Ovary (tissue), 9 donors: Measurements from ENCODE around the gene SFI1. TPM values are rescaled to one million over a fixed set of nuclear protein-coding genes. Genes with fewer than 3 reads are reported as not detected.

Experiments used
- DNase-seq, 5 donors: peaks; one replicate each; pipeline ENCODE4 v3.0.0-alpha.2; 2019 to 2020
- H3K27ac ChIP-seq, 2 donors: fragments of 200-600 bp; one replicate each; pipeline versions ENCODE4 v1.5.1 to v1.8.0; 2019 to 2022
- H3K27me3 ChIP-seq: fragments of 200-600 bp; one replicate; pipeline ENCODE4 v1.8.0; 2022
- H3K36me3 ChIP-seq: fragments of 200-600 bp; sonication (generic); one replicate; pipeline ENCODE4 v1.5.1; 2019
- H3K4me1 ChIP-seq: one replicate; pipeline ENCODE4 v1.8.1; 2013; ENCODE audit warnings: mild to moderate bottlenecking, moderate library complexity; ENCODE audit not compliant: insufficient read depth
- H3K4me3 ChIP-seq: fragments of 200-600 bp; sonication (generic); one replicate; pipeline ENCODE4 v1.5.1; 2017
- H3K9me3 ChIP-seq, 2 donors: fragments of 200-600 bp in 1 of 2; sonication (generic) in 1 of 2; one replicate each; pipeline versions ENCODE4 v1.5.1 to v1.8.1; 2013 to 2019; ENCODE audit warnings: mild to moderate bottlenecking in 1 of 2, moderate library complexity in 1 of 2
- CTCF ChIP-seq, 3 donors: fragments of 450-650 bp in 2 of 3; fragments of 200-600 bp in 1 of 3; IDR thresholded peaks; one replicate each; pipeline versions ENCODE4 v1.5.1 to v1.8.0; 2016 to 2022; ENCODE audit warnings: antibody characterized with exemption in 3 of 3, mild to moderate bottlenecking in 1 of 3
- EP300 ChIP-seq: sonication (generic); formaldehyde crosslinking; IDR thresholded peaks from one replicate; pipeline ENCODE4 v1.6.1; 2017; ENCODE audit warnings: antibody characterized with exemption
- POLR2A ChIP-seq: fragments of 450-650 bp; IDR thresholded peaks from one replicate; pipeline ENCODE4 v1.6.1; 2017; ENCODE audit warnings: antibody characterized with exemption, mild to moderate bottlenecking, moderate library complexity
- WGBS, 3 donors: extraction: QIAGEN DNeasy Blood & Tissue Kit in 1 of 3; methylation state at CpG; one replicate each; pipeline versions ENCODE4 v1.1.5 to v1.1.7; 2013 to 2017; 5-methylcytosine and 5-hydroxymethylcytosine counted together
- intact Hi-C, 4 donors: fragments of 100-400 bp; cut with DNase I; formaldehyde crosslinking; loops; one replicate each; pipeline versions ENCODE4 v1.11.0 to v1.15.1; 2022 to 2023
- polyA plus RNA-seq, 2 donors: library from polyadenylated mRNA; stranded (reverse); fragments of 200-250 nt in 1 of 2; fragments of 350-450 nt in 1 of 2; fragmentation: Illumina TruSeq in 1 of 2; extraction: RNeasy Lipid Tissue Mini Kit (QIAGEN cat#74804) in 1 of 2; gene quantifications; one replicate each; pipeline ENCODE4 v1.2.3, GENCODE V29; 2013 to 2014
- total RNA-seq, 7 donors: library from RNA; depleted of rRNA in 2 of 7; stranded (reverse); fragments of >200 nt in 2 of 7; fragmentation: NEBNext Ultra II Directional in 3 of 7; extraction: Animal tissue kit (Norgen Biotek cat#: 25700) in 3 of 7; gene quantifications; one replicate each; pipeline versions ENCODE4 v1.1.0 to v1.2.4, GENCODE V29; 2016 to 2023
- donor health status: DM: no; HTN: no; CAD: no; lungs with moderate emphysema.
- donor health status: DM: no; HTN: no; CAD: no.
- donor health status: Bipolar disorder and iron deficiency.
- donor health status: DM: yes; HTN: yes; CAD: no.
- donor health status: DM: no; HTN: no; CAD: no.
- donor health status: DM: yes; HTN: yes; CAD: no.

The SFI1 gene
- total and polyA plus RNA-seq, 9 donors: 10.8 to 33.9 (median 25.2) TPM

- no peak overlapping the region for H3K27ac ChIP-seq
- peak in 2 of 3 donors; percentile 45 to 52 for TF ChIP-seq CTCF (IDR thresholded peaks at IDR 0.05)
- no peak for TF ChIP-seq EP300
- no peak for TF ChIP-seq POLR2A
- no peak overlapping the region for H3K4me3 ChIP-seq
- H3K4me1 ChIP-seq: no peaks in the 10 kb centered on the region
- intact Hi-C loops: loop anchor here in 1 of 4 donors (5.0 kb wide), 1 partner anchor 66 kb away; no protein-coding TSS in a partner anchor
- no peaks in the 10 kb centered on the region for H3K36me3 ChIP-seq
- peak; percentile 68 to 77 (median 72) for DNase-seq
- H3K9me3 ChIP-seq: no peaks in the 10 kb centered on the region
- H3K27me3 ChIP-seq: no peaks in the 10 kb centered on the region
- WGBS, 3 donors: 20 to 27% (median 25%) methylated on average over 6 of the region's 6 CpGs
Observed at GRCh38 chr22:31561238-31561887, 65.0 kb downstream of the SFI1 start.

GRCh38 chr22:31561970-31562369 is 65.6 kb downstream of the SFI1 start:
- WGBS, 3 donors: 90 to 98% (median 95%) methylated on average over 2 of the region's 2 CpGs
- intact Hi-C loops: loop anchor here in 1 of 4 donors (5.0 kb wide), 1 partner anchor 65 kb away; no protein-coding TSS in a partner anchor
- no peaks in the 10 kb centered on the region for H3K4me1 ChIP-seq
- H3K27me3 ChIP-seq: no peaks in the 10 kb centered on the region
- H3K4me3 ChIP-seq: no peak overlapping the region
- no peaks in the 10 kb centered on the region for H3K36me3 ChIP-seq
- no peaks in the 10 kb centered on the region for H3K9me3 ChIP-seq
- DNase-seq: no peak
- no peak for TF ChIP-seq EP300
- TF ChIP-seq CTCF (IDR thresholded peaks at IDR 0.05): no peak
- no peak for TF ChIP-seq POLR2A
- no peak overlapping the region for H3K27ac ChIP-seq

- Histone ChIP-seq H3K4me3 (no peak overlapping the region), H3K27me3 (no peaks in the 10 kb centered on the region), H3K36me3 (no peaks in the 10 kb centered on the region), H3K4me1 (no peaks in the 10 kb centered on the region), H3K27ac (no peak overlapping the region), H3K9me3 (no peaks in the 10 kb centered on the region)
- no peak for TF ChIP-seq POLR2A
- TF ChIP-seq CTCF (IDR thresholded peaks at IDR 0.05): no peak
- TF ChIP-seq EP300: no peak
- WGBS, 3 donors: 95 to 97% (median 96%) methylated on average over 1 of the region's 1 CpG
- DNase-seq: no peak
- intact Hi-C loops: no loop called here
Observed at GRCh38 chr22:31566484-31566883, 70.1 kb downstream of the SFI1 start.

GRCh38 chr22:31567196-31567595 is 70.9 kb downstream of the SFI1 start:
- intact Hi-C loops: no loop called here
- no peaks in the 10 kb centered on the region for H3K36me3 ChIP-seq
- no peaks in the 10 kb centered on the region for H3K9me3 ChIP-seq
- no peak overlapping the region for H3K27ac ChIP-seq
- H3K4me1 ChIP-seq: no peaks in the 10 kb centered on the region
- TF ChIP-seq EP300 (no peak), POLR2A (no peak), CTCF (IDR thresholded peaks at IDR 0.05) (no peak)
- 81 to 97% (median 83%) methylated on average over 1 of the region's 1 CpG for WGBS, 3 donors
- DNase-seq: no peak
- H3K4me3 ChIP-seq: no peak overlapping the region
- H3K27me3 ChIP-seq: no peaks in the 10 kb centered on the region
